Activated B cell treated with CpG ODN at 0.5 μM for 24 hours (primary cell): ENCODE results near the gene KCTD19. TPM values are rescaled to one million over a fixed set of nuclear protein-coding genes. Genes with fewer than 3 reads are reported as not detected.

Experiments used
- ATAC-seq: fragments of 200-7000 bp; cut with Tn5 transposase; one replicate; pipeline ENCODE4 v1.10.0; 2021; ENCODE audit warnings: low read depth, mild to moderate bottlenecking, moderate library complexity
- CTCF ChIA-PET: fragments of 350-600 bp; sonication (Branson Sonifier 250); formaldehyde crosslinking; loops from one replicate; lab custom pipeline; 2021; ENCODE audit warnings: antibody characterized with exemption; lab: Charles Lee
- POLR2A ChIA-PET: fragments of 350-600 bp; sonication (Branson Sonifier 250); formaldehyde crosslinking; loops from one replicate; lab custom pipeline; 2021; ENCODE audit warnings: antibody characterized with exemption; lab: Charles Lee
- DNase-seq: peaks from one replicate; pipeline ENCODE4 v3.0.0; 2022
- H3K27ac Mint-ChIP-seq: one replicate; pipeline ENCODE4 v1.8.0; 2020; ENCODE audit warnings: mixed read lengths
- H3K27me3 Mint-ChIP-seq: one replicate; pipeline ENCODE4 v1.8.0; 2021; ENCODE audit warnings: mixed read lengths
- H3K36me3 Mint-ChIP-seq: one replicate; pipeline ENCODE4 v1.8.0; 2021; ENCODE audit warnings: low read depth, mixed read lengths
- H3K4me1 Mint-ChIP-seq: one replicate; pipeline ENCODE4 v1.8.0; 2021; ENCODE audit warnings: mixed read lengths
- H3K4me3 Mint-ChIP-seq: one replicate; pipeline ENCODE4 v1.8.0; 2020; ENCODE audit warnings: mild to moderate bottlenecking, mixed read lengths
- H3K9me3 Mint-ChIP-seq: one replicate; pipeline ENCODE4 v1.8.0; 2020; ENCODE audit warnings: mixed read lengths
- CTCF ChIP-seq: fragments of 200-600 bp; IDR thresholded peaks from one replicate; pipeline ENCODE4 v1.8.0; 2022; ENCODE audit warnings: antibody characterized with exemption, mild to moderate bottlenecking
- intact Hi-C: fragments of 100-400 bp; cut with micrococcal nuclease; formaldehyde crosslinking; loops from one replicate; pipeline ENCODE4 v1.15.1; 2024
- total RNA-seq: library from RNA; stranded (reverse); gene quantifications from 2 replicates; pipeline ENCODE4 v1.2.3, GENCODE V29; 2022

The KCTD19 gene
- total RNA-seq, 1 donor from 2014 or later, result not detected

GRCh38 chr16:67327743-67328142, 1.2 kb upstream of the KCTD19 start:
- DNase-seq (no peak), ATAC-seq (no peak)
- Mint-ChIP-seq H3K27me3 (peaks cover 4% of the 10 kb centered on the region), H3K9me3 (no peaks in the 10 kb centered on the region), H3K4me1 (peaks cover 28% of the 10 kb centered on the region), H3K27ac (no peak overlapping the region), H3K4me3 (peak overlapping the region; percentile 3), H3K36me3 (no peaks in the 10 kb centered on the region)
- TF ChIP-seq CTCF, result no peak
- CTCF ChIA-PET, result no interaction called here
- intact Hi-C loops, result loop anchor here (5.0 kb wide), 1 partner anchor 50 kb away; the partner anchor contains the start of gene PLEKHG4
- POLR2A ChIA-PET, result interaction anchor here (0.6 to 0.7 kb wide), 2 partner anchors 61 to 361 kb away, joined by 5 to 6 read pairs; no protein-coding TSS in a partner anchor

- DNase-seq (no peak), ATAC-seq (no peak)
- Mint-ChIP-seq H3K4me3 (peak overlapping the region; percentile 75), H3K36me3 (no peaks in the 10 kb centered on the region), H3K27ac (no peak overlapping the region), H3K9me3 (no peaks in the 10 kb centered on the region), H3K27me3 (peaks cover 2% of the 10 kb centered on the region), H3K4me1 (peaks cover 28% of the 10 kb centered on the region)
- intact Hi-C loops, result loop anchor here (5.0 kb wide), 1 partner anchor 49 kb away; the partner anchor contains the start of gene PLEKHG4
- POLR2A ChIA-PET, result interaction anchor here (0.6 to 1.1 kb wide), 2 partner anchors 99 to 901 kb away, joined by 3 to 5 read pairs; partner anchors contain the start of gene TMEM208
- CTCF ChIA-PET, result no interaction called here
- TF ChIP-seq CTCF, result no peak
Measured at GRCh38 chr16:67326115-67326471, 448 bp downstream of the KCTD19 start.

GRCh38 chr16:67317853-67318252, 8.7 kb downstream of the KCTD19 start:
- intact Hi-C loops, result no loop called here

GRCh38 chr16:67312719-67313118, 13.8 kb downstream of the KCTD19 start:
- CTCF ChIA-PET, result no interaction called here

More at GRCh38 chr16:67317853-67318252, 8.7 kb downstream of the KCTD19 start:
- CTCF ChIA-PET, result no interaction called here
- POLR2A ChIA-PET, result no interaction called here
- Mint-ChIP-seq H3K36me3 (no peaks in the 10 kb centered on the region), H3K9me3 (no peaks in the 10 kb centered on the region), H3K27ac (no peak overlapping the region), H3K4me1 (no peaks in the 10 kb centered on the region), H3K4me3 (no peak overlapping the region), H3K27me3 (peaks cover 13% of the 10 kb centered on the region)
- no peak for ATAC-seq
- TF ChIP-seq CTCF, result no peak
- DNase-seq, result no peak

More at GRCh38 chr16:67312719-67313118, 13.8 kb downstream of the KCTD19 start:
- no peak for ATAC-seq
- Mint-ChIP-seq H3K9me3 (no peaks in the 10 kb centered on the region), H3K27ac (no peak overlapping the region), H3K4me3 (no peak overlapping the region), H3K27me3 (peaks cover 3% of the 10 kb centered on the region), H3K36me3 (no peaks in the 10 kb centered on the region), H3K4me1 (peaks cover 5% of the 10 kb centered on the region)
- no peak for TF ChIP-seq CTCF
- no peak for DNase-seq
- POLR2A ChIA-PET, result no interaction called here
- intact Hi-C loops, result no loop called here
